CD4-positive, CD25-positive, alpha-beta regulatory T cell (primary cell): ENCODE data around the gene RBM47. TPM values are rescaled to one million over a fixed set of nuclear protein-coding genes. Genes with fewer than 3 reads are reported as not detected.

Experiments used
- ATAC-seq, 2 donors: fragments of 150-1000 bp; cut with Tn5 transposase; one replicate each; pipeline ENCODE4 v1.10.0; 2021; ENCODE audit warnings: low read depth in 2 of 2, moderate number of reproducible peaks in 2 of 2, moderate library complexity in 1 of 2
- DNase-seq, 3 donors: peaks; one replicate each; pipeline versions ENCODE4 v3.0.0 to v3.0.0-alpha.2; 2012 to 2022; ENCODE audit warnings: mixed read lengths in 1 of 3
- H3K27ac ChIP-seq: one replicate; pipeline ENCODE4 v1.7.0; 2013; ENCODE audit warnings: mild to moderate bottlenecking, low read length; ENCODE audit not compliant: insufficient read depth, poor library complexity, severe bottlenecking
- H3K27me3 ChIP-seq: one replicate; pipeline ENCODE4 v1.7.0; 2013; ENCODE audit warnings: low read length; ENCODE audit not compliant: control insufficient read depth, insufficient read depth
- H3K36me3 ChIP-seq: one replicate; pipeline ENCODE4 v1.7.0; 2013; ENCODE audit warnings: mild to moderate bottlenecking, low read length, moderate library complexity; ENCODE audit not compliant: control insufficient read depth, insufficient read depth
- H3K4me1 ChIP-seq: 2 replicates; pipeline ENCODE4 v1.7.0; 2013; ENCODE audit warnings: mild to moderate bottlenecking, low read length; ENCODE audit not compliant: insufficient read depth, control insufficient read depth, poor library complexity, severe bottlenecking
- H3K4me3 ChIP-seq: one replicate; pipeline ENCODE4 v1.7.0; 2013; ENCODE audit warnings: low read depth, mild to moderate bottlenecking, low read length, moderate library complexity
- H3K9me3 ChIP-seq, 2 experiments: 1 replicate in 1 of 2; 2 replicates in 1 of 2; pipeline ENCODE4 v1.7.0; 2013; ENCODE audit warnings: low read length in 2 of 2, mild to moderate bottlenecking in 1 of 2, moderate library complexity in 1 of 2; ENCODE audit not compliant: control insufficient read depth in 2 of 2
- H3K27ac Mint-ChIP-seq, 3 donors: one replicate each; pipeline ENCODE4 v1.8.0; 2020 to 2022; ENCODE audit warnings: mild to moderate bottlenecking in 3 of 3, mixed read lengths in 3 of 3, moderate library complexity in 2 of 3
- H3K27me3 Mint-ChIP-seq: one replicate; pipeline ENCODE4 v1.8.0; 2022; ENCODE audit warnings: mild to moderate bottlenecking, mixed read lengths
- H3K36me3 Mint-ChIP-seq: one replicate; pipeline ENCODE4 v1.8.0; 2020; ENCODE audit warnings: mixed read lengths
- H3K4me1 Mint-ChIP-seq, 4 donors: one replicate each; pipeline ENCODE4 v1.8.0; 2020 to 2022; ENCODE audit warnings: mixed read lengths in 4 of 4, mild to moderate bottlenecking in 1 of 4
- H3K4me3 Mint-ChIP-seq, 4 donors: one replicate each; pipeline ENCODE4 v1.8.0; 2020 to 2022; ENCODE audit warnings: mild to moderate bottlenecking in 4 of 4, mixed read lengths in 4 of 4, moderate library complexity in 3 of 4
- H3K9me3 Mint-ChIP-seq, 7 donors: one replicate each; pipeline ENCODE4 v1.8.0; 2020 to 2022; ENCODE audit warnings: mixed read lengths in 7 of 7, mild to moderate bottlenecking in 3 of 7, moderate library complexity in 2 of 7
- polyA plus RNA-seq, 4 donors: library from polyadenylated mRNA; unstranded; fragments of 300-500 nt; fragmentation: Illumina TruSeq; gene quantifications; one replicate each; pipeline ENCODE4 v1.2.3, GENCODE V29; 2021
- total RNA-seq: library from RNA; stranded (reverse); gene quantifications from one replicate; pipeline ENCODE4 v1.2.3, GENCODE V29; 2022

RBM47 gene
- total and polyA plus RNA-seq, 5 donors from 2014 or later: 0.07 to 1.5 (median 0.15) TPM; not detected in 1

GRCh38 chr4:40661803-40662202 is 32.1 kb upstream of the RBM47 start:
- Histone ChIP-seq H3K27me3 (no peaks in the 10 kb centered on the region), H3K36me3 (no peaks in the 10 kb centered on the region), H3K9me3 (no peaks in the 10 kb centered on the region), H3K4me3 (no peak overlapping the region), H3K4me1 (no peaks in the 10 kb centered on the region), H3K27ac (no peak overlapping the region)
- Mint-ChIP-seq H3K4me1 (no peaks in the 10 kb centered on the region), H3K27ac (no peak overlapping the region), H3K36me3 (no peaks in the 10 kb centered on the region), H3K9me3 (peaks cover 0 to 2% (median 0%) of the 10 kb centered on the region in 7 donors), H3K27me3 (peaks cover 4% of the 10 kb centered on the region), H3K4me3 (no peak overlapping the region)
- DNase-seq (no peak), ATAC-seq (no peak)

DNA sequence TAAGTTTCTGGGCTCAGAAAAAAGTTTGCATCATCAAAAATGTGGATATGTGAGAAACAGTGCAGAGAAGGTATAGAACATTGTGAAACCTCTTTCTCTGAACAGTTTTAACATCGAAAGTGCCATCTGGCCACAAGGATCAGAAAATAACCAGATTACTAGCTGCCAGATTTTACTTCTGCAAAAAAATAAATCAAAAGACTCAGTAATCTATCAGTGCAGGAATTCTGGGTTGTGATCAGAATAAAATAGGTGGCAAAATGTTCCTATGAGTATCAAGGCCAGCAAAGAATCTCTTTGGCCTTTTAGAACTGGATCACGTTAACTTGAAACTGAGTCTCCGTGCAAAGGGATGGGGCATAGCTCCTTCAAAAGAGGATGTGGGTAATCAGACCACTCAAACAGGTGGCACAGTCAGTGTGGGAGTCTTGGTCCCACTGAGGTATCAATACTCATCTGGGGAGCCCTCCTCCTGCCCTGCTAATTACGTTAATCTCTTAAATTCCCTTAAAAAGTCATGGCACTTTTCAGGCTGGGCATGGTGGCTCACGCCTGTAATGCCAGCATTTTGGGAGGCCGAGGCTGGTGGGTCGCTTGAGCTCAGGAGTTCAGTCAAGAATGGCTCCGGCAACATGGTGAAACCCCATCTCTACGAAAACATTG is 26.7 kb upstream of the RBM47 start:
- DNase-seq (peak in 1 of 3 donors; percentile 38), ATAC-seq (no peak)
- no peaks in the 10 kb centered on the region for H3K27me3 ChIP-seq
- H3K36me3 Mint-ChIP-seq: no peaks in the 10 kb centered on the region
- no peaks in the 10 kb centered on the region for H3K27me3 Mint-ChIP-seq
- no peak overlapping the region for H3K27ac Mint-ChIP-seq
- no peak overlapping the region for H3K4me3 Mint-ChIP-seq
- no peak overlapping the region for H3K4me3 ChIP-seq
- no peaks in the 10 kb centered on the region for H3K36me3 ChIP-seq
- no peaks in the 10 kb centered on the region for H3K9me3 ChIP-seq
- peaks cover 0 to 8% (median 1%) of the 10 kb centered on the region in 4 donors for H3K4me1 Mint-ChIP-seq
- peaks cover 0 to 2% (median 0%) of the 10 kb centered on the region in 7 donors for H3K9me3 Mint-ChIP-seq
- H3K27ac ChIP-seq: no peak overlapping the region
- no peaks in the 10 kb centered on the region for H3K4me1 ChIP-seq

DNA sequence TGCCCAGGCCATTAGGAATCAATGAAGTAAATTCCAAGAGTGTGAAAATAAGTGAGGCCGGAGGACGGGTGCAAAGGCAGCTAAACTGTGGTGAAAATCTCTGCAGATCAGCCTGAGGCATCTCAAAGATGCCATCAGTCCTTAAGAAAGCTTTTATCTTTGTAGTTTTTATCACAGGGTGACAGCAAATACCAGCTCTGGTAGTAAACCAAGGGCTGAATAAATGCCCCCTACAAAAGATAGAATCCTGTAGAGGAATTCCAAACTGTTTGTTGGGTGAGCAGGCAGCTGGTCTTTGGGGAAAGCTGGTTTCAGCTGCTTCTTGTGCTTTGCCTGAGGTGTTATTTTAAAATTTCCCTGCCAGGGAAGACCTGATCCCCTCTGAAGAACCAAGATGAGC is 21.6 kb upstream of the RBM47 start:
- H3K9me3 Mint-ChIP-seq: peaks cover 0 to 2% (median 0%) of the 10 kb centered on the region in 7 donors
- no peaks in the 10 kb centered on the region for H3K27me3 Mint-ChIP-seq
- ATAC-seq (no peak), DNase-seq (no peak)
- no peak overlapping the region for H3K27ac Mint-ChIP-seq
- no peaks in the 10 kb centered on the region for H3K36me3 Mint-ChIP-seq
- Histone ChIP-seq H3K4me1 (no peaks in the 10 kb centered on the region), H3K27ac (no peak overlapping the region), H3K36me3 (no peaks in the 10 kb centered on the region), H3K27me3 (no peaks in the 10 kb centered on the region), H3K9me3 (no peaks in the 10 kb centered on the region), H3K4me3 (no peak overlapping the region)
- no peak overlapping the region for H3K4me3 Mint-ChIP-seq
- peaks cover 0 to 7% (median 1%) of the 10 kb centered on the region in 4 donors for H3K4me1 Mint-ChIP-seq

GRCh38 chr4:40649321-40649720 is 19.7 kb upstream of the RBM47 start:
- Histone ChIP-seq H3K36me3 (no peaks in the 10 kb centered on the region), H3K27me3 (no peaks in the 10 kb centered on the region), H3K9me3 (no peaks in the 10 kb centered on the region), H3K4me1 (no peaks in the 10 kb centered on the region), H3K27ac (no peak overlapping the region), H3K4me3 (no peak overlapping the region)
- H3K27me3 Mint-ChIP-seq: no peaks in the 10 kb centered on the region
- H3K27ac Mint-ChIP-seq: no peak overlapping the region
- peaks cover 0 to 2% (median 0%) of the 10 kb centered on the region in 7 donors for H3K9me3 Mint-ChIP-seq
- H3K36me3 Mint-ChIP-seq: no peaks in the 10 kb centered on the region
- DNase-seq (no peak), ATAC-seq (peak in 1 of 2 donors; percentile 28)
- no peak overlapping the region for H3K4me3 Mint-ChIP-seq
- no peaks in the 10 kb centered on the region for H3K4me1 Mint-ChIP-seq

DNA sequence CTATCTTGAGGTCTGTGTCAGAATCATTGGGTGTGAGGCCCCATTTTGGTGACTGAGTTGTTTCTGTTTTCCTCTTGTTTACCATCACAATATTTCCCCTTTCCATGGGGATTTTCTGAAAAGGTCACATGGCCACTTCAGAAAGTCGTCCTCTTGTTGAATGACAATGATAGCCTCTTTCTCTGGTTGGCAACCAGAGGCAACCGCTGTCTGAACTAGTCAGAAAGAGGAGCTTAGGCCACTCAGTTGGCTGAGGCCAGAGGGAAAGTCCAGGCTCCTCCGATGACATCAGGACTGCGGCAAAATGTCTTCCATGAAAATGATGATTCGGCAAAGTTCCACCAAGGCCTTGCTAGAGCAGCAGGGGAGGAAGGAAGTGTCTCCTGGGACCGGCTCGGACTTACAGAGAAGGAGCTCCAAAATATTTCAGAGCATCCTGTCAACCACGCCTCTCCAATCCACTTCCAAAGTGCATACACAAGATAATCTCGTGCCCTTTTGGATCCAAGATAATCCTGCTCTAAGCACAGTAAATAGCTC is 19.1 kb upstream of the RBM47 start:
- Histone ChIP-seq H3K4me1 (no peaks in the 10 kb centered on the region), H3K27me3 (no peaks in the 10 kb centered on the region), H3K36me3 (no peaks in the 10 kb centered on the region), H3K4me3 (no peak overlapping the region), H3K27ac (no peak overlapping the region), H3K9me3 (no peaks in the 10 kb centered on the region)
- Mint-ChIP-seq H3K9me3 (peaks cover 0 to 2% (median 0%) of the 10 kb centered on the region in 7 donors), H3K27ac (no peak overlapping the region), H3K27me3 (no peaks in the 10 kb centered on the region), H3K36me3 (no peaks in the 10 kb centered on the region), H3K4me1 (no peaks in the 10 kb centered on the region), H3K4me3 (no peak overlapping the region)
- DNase-seq (no peak), ATAC-seq (no peak)

DNA sequence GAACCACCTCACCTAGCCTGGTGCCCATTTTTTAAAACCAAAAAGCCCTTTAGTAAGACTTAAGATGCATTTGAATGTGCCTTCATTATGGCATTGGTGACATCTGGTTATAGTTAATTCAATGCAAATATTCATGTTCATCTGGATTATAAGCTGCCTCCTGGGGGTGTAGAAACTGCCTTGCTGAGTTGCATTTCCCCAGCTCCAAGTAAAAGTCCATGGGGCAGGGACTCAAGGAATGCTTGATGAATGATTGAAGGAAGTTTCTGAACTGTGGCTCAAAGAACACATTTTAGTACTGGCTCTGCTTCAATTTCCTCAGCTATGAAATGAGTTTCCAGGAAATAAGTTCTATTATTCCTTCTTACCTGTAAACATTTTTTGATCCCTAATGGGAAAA is 18.5 kb upstream of the RBM47 start:
- Mint-ChIP-seq H3K4me1 (no peaks in the 10 kb centered on the region), H3K27me3 (peaks cover 4% of the 10 kb centered on the region), H3K27ac (no peak overlapping the region), H3K9me3 (peaks cover 0 to 2% (median 0%) of the 10 kb centered on the region in 7 donors), H3K4me3 (no peak overlapping the region), H3K36me3 (no peaks in the 10 kb centered on the region)
- DNase-seq: no peak
- no peaks in the 10 kb centered on the region for H3K4me1 ChIP-seq
- no peak for ATAC-seq
- H3K27ac ChIP-seq: no peak overlapping the region
- no peak overlapping the region for H3K4me3 ChIP-seq
- no peaks in the 10 kb centered on the region for H3K27me3 ChIP-seq
- no peaks in the 10 kb centered on the region for H3K9me3 ChIP-seq
- no peaks in the 10 kb centered on the region for H3K36me3 ChIP-seq

DNA sequence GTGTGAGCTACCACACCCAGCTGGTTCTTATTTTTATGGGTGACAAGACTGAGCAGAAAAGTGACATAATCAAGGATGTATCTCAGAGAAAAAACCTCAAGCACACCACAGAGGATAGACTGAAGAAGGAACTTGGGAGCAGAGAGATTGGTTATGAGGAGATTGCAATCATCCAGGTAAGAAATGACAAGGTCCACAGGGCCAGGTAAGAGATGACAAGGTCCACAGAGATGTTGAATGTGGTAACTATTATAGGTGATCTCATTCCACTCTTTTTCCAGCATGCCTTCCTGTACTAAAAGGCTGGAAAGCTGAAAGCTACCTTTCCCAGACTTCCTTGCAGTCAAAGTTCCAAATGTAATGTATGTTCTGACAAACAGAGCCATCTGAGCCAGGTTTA is 15.9 kb upstream of the RBM47 start:
- Mint-ChIP-seq H3K27me3 (peaks cover 8% of the 10 kb centered on the region), H3K36me3 (no peaks in the 10 kb centered on the region), H3K4me1 (no peaks in the 10 kb centered on the region), H3K9me3 (no peaks in the 10 kb centered on the region), H3K27ac (no peak overlapping the region), H3K4me3 (no peak overlapping the region)
- H3K9me3 ChIP-seq: no peaks in the 10 kb centered on the region
- no peaks in the 10 kb centered on the region for H3K27me3 ChIP-seq
- H3K27ac ChIP-seq: no peak overlapping the region
- H3K4me3 ChIP-seq: no peak overlapping the region
- no peaks in the 10 kb centered on the region for H3K36me3 ChIP-seq
- no peaks in the 10 kb centered on the region for H3K4me1 ChIP-seq
- ATAC-seq (no peak), DNase-seq (no peak)

DNA sequence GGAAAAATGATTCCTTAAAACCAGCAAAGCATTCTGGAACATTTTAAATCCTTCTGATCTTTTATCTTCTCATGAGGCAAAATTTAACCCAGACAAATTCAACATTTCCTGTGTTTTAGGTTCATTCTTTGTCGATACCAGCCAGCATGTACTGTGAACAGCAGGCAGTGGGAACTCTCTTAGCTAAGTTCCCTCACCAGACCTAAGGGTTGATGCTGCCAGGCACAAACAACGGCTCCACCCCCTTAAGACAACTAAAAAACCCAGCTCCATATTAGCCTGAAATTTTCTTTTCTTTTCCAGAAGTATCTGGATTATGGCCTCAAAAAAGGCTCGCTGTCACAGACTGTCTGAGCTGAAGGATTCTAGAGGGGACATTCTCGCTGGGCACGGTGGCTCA is 2.4 kb upstream of the RBM47 start:
- H3K27me3 Mint-ChIP-seq: peaks cover 42% of the 10 kb centered on the region
- no peak overlapping the region for H3K4me3 ChIP-seq

More for the DNA sequence above, 2.4 kb upstream of the RBM47 start:
- peaks cover 17% of the 10 kb centered on the region for H3K27me3 ChIP-seq
- H3K4me1 ChIP-seq: peaks cover 12% of the 10 kb centered on the region
- ATAC-seq: no peak
- H3K36me3 ChIP-seq: no peaks in the 10 kb centered on the region
- Mint-ChIP-seq H3K4me3 (no peak overlapping the region), H3K36me3 (no peaks in the 10 kb centered on the region), H3K4me1 (peaks cover 0 to 13% (median 10%) of the 10 kb centered on the region in 4 donors), H3K27ac (no peak overlapping the region), H3K9me3 (peaks cover 0 to 2% (median 0%) of the 10 kb centered on the region in 7 donors)
- DNase-seq: no peak
- no peak overlapping the region for H3K27ac ChIP-seq
- no peaks in the 10 kb centered on the region for H3K9me3 ChIP-seq
